ENCODE data around the gene HCN2. TPM values are rescaled to one million over a fixed set of nuclear protein-coding genes. Genes with fewer than 3 reads are reported as not detected.

Gene HCN2
- total RNA-seq, 4 donors from 2014 or later = not detected

DNA sequence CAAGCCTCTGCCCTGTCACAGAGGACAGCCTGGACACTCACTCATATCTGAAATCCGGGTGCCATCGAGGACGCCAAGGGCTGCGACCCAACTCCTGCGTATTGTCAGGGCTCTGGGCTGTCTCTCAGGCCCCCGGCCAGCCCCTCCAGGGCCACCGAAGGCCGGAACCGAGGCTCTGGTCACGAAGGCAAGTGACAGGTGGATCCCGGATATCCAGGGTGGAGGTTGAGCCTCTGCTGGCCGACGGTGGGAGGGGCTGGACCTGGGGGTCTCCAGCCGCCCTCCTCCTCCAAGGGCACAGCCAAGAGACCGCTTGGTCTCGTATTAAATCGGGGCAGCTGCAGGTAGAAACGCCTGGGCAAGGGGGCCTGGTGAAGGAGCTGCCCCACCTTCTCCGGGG is 67.9 kb downstream of the HCN2 start:
- no peak for TF ChIP-seq CTCF (IDR thresholded peaks at IDR 0.05; ENCODE audit: low read depth)

DNA sequence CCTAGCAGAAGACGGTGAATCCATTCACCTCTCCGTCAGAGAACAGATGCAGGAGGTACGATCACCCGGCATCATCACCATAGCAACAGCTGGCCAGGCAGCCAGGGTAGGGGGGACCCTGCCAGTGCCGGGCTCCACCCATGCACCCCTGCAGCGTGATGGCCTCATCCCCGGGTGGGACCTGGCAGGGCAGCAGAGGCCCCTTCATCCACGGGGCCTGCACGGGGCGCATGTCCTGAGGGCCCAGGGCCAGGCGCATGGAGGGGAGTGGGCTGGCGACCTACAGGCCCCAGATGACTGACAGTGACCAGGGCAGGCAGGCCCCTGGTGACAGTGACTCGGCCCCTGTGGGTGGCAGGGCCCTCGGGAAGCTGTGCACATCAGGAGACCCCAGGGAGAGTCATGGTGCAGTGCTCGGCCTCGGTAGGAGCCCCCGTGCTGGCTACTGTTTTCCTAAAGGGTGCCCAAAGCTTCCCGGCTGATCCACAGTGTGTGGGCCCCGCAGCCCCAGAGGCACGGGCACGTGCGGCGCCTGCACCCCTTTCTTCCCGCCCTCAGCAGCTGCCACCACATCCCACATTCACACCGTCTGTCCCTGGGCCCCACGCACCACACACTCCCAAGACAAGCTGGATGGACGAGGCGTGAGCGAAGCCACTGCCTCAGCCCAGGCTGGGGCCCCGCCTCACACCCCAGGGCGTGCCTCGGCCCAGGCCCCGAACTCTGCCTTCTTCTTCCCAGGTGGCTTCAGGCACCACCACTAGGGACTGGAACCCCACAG is 68.6 kb downstream of the HCN2 start:
- TF ChIP-seq CTCF (IDR thresholded peaks at IDR 0.05; ENCODE audit: low read depth) = no peak

DNA sequence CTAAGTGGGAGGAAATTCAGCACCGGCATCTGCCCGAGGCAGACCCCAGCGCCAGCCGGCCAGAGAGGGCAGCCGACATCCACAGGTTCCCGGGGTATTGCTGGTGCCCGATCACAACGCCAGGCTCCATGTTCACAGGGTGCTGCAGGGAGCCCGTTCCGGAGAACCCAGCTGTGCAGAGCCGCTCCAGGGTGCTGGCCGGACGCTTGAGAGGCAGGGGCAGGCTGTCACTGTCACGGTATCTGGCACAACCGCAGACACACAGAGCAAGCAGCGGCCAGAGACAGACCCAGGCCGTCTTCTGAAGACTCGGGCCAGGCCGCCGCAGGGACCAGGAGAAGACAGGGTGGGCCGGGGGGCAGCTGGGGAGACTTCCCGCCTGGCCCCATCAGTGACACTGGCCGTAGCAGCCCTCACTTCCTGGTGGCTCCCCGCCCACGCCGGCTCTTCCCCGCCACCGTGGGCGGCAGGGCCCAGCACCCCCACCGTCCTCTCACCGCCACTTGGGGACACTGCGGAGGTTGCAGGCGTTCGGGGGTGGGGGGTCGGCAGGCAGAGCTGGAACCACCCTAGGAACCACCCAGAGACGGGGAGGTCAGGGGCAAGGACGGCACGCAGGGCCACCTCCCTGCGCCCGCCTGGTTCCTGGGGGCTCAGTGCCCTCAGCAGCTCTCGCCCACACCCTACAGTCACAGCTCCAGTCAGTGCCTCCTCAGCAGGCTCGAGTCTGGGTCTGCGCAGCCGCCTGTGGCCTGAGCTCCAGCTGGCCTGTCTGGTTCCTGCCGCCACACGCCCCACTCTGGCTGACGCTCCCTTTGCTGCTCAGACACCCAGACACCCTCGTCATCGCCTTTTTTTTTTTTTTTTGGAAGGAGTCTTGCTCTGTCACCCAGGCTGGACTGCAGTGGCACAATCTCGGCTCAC is 69.5 kb downstream of the HCN2 start:
- no peak for TF ChIP-seq CTCF (IDR thresholded peaks at IDR 0.05; ENCODE audit: low read depth)

DNA sequence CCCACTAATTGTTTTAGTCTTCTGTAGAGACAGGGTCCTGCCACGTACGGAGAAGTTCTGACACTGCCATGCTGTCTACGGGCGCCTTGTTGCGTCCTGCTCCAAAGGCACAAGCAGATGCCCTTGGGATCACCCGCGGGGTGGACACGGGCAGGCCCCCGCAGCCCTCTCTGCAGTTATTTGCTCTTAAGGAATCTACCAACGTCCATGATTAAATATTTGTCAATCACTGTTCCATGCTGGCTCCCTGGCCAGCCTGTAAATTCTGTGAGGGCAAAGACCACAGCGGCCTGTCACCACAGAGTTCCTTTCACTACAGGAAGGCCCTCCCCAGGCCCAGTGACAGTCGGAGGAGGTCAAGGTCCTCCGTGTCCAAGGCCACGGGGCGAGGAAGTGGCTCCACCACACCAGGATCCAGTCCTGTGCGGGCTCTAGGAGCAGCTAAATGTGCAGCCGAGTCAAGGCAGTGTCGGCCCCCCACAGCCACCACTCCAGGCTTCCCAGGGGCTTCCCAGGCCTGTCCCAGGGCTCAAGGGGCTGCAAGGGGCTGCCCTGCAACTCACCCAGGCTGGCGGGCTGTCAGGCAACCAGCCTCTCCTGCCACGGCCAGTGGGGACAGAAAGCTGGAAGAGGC is 71.2 kb downstream of the HCN2 start:
- no peak for TF ChIP-seq CTCF (IDR thresholded peaks at IDR 0.05; ENCODE audit: low read depth)

GRCh38 chr19:661427-662196 is 71.9 kb downstream of the HCN2 start:
- no peak for TF ChIP-seq CTCF (IDR thresholded peaks at IDR 0.05; ENCODE audit: low read depth)

- no peak for TF ChIP-seq CTCF (IDR thresholded peaks at IDR 0.05; ENCODE audit: low read depth)
Observed at GRCh38 chr19:662207-662961, 72.7 kb downstream of the HCN2 start.

Measured in subcutaneous adipose tissue (tissue), 4 donors.